GM11168 (cell line): ENCODE results near the gene FBXL7.

ENCODE experiments used
- in situ Hi-C: fragments of 300-500 bp; cut with MboI; formaldehyde crosslinking; loops from one replicate; pipeline ENCODE4 v1.12.0; 2022; ENCODE audit warnings: low sequenced_read_pairs; ENCODE audit not compliant: unreplicated experiment

Gene FBXL7

DNA sequence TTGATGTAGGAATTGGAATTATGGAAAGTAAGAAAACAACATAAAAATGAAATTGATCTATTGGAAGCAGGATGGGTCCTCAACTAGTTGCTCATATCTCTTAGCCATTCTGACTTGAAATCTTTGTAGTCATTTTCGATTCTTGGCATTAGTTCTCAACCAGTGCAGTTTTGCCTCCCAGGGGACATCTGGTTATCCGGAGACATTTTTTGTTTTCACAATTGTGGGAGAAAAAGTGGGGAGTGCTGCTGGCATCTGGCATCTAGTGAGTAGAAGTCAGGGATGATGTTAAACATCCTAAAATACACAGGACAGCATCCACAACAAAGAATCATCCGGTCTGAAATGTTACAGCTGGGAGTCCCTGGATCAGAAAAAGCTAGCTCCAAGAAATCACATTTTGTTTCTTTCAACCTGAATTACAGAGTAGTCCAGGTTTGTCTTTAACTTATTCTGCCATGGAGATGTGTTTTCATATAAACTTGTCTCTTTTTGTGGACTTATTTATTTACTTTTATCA lies 74.9 kb downstream of the FBXL7 start:
- in situ Hi-C loops = no loop called here

DNA sequence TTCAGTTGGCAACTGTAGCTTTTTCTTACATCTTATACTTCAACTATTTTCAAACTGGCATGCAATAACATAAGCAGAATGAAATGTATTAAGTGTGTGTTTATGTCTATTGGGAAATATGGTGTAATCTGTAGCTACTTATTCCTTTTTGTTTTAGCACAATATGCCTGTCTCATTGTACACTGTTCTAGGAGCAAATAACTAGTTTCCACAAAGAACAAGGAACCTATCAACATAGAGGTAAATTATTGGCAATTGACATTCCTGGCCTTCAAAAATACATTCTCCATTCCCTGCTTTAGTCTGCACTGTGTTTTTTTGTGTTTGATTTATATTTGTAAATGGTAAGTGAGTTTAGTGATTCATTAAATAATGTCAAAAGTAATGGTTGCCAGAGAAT lies 75.7 kb downstream of the FBXL7 start:
- in situ Hi-C loops = no loop called here

DNA sequence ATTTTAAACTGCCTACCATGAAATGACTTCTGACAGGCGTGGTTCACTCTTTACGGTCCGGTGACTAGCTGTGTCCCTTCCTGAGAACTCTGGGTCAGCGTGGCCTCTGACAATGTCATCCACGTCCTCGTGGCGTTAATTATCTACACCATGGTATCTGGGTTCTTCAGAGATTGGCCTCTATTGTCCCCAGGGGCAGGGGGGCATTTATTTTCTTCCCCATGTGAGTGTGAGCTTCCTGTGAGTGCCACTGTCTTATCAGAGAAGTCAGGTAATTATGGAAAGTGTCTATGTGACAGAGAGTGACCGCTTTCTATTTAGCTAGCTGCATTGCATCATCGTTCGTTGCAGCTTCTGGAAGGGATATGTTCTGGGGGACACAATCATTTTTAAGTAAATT lies 77.2 kb downstream of the FBXL7 start:
- in situ Hi-C loops = no loop called here

DNA sequence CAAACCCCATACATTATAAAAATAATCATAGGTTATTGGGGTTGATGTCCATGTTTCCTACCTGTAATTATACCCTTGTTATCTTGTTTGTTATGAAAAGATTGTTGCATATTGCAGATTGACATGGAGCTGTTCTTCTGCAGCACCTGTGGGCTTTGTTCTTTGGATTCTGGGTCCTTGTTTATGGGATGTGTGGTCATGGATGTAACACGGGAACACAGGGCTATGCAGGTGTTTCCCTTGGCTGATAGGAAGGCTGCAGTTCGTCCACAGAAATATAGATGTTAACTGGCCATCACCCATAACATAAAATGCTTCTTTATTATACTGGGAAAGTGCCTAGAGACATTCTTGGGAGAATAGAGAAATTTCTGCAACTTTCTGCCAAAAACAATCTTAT lies 77.9 kb downstream of the FBXL7 start:
- in situ Hi-C loops = no loop called here

DNA sequence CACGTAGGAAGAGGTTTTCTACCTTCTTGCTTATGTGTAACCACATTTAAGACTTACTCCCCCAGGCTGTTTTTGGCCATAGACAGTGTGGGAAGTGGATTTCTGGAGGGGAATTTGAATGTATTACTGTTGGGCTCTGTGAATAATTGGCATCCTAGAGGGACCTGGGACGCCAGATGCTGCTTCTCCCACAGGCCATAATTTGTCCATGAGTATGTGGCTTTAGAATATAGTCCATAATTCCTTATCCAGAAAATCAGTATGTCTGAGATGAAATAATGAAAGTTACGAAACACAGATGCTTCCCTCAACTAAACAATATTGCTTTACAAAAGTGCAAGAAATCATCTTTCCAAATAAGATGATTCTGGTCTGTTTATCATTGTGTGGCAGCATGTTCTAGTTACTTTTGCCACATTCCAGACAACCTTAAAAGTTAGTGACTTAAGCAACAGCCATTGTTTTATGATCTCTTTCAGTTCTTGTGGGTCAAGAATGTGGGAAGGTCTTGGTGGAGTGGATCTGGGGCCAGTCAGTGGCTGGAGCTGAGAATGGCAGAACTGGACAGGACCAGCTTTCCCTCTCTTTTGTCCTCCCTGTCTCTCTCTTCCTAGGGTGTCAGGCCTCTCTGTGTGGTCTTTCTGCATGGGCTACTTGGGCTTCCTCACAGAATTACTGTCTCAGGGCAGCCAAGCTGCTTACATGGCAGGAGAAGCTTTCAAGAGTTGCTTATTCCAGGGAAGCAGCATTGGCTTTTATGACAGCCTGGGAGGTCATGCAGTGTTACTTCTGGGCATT lies 79.4 kb downstream of the FBXL7 start:
- in situ Hi-C loops = no loop called here

DNA sequence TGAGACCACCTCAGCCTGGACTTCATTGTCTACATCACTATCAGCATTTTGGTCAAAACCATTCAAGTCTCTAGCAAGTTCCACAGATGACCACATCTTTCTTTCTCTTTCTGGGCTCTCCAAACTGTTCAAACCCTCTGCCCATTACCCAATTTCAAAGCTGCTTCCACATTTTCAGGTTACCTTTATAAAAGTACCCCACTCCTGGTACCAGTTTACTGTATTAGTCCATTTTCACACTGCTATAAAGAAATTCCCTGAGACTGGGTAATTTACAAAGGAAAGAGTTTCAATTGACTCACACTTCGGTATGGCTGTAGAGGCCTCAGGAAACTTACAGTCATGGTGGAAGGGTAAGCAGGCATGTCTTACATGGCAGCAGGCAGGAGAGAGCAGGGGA lies 84.5 kb downstream of the FBXL7 start:
- in situ Hi-C loops = no loop called here

DNA sequence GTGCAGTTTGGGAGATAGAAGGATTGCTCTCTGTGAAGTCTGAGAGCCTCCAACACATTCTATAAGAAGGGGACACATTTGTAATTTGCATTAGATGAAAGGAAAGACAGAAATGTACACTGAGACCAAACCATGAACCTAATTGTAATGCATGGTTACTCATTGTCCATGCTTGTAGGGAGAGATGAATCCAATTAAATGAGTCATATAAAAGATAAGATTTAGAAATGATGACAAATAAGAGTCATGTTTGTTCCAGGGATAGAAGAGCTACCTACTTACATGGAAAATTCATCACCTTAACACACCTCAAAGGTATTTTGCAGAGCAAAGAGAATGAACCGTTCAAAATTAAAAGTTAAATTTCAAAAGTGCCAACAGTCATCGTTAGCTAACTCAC lies 85.1 kb downstream of the FBXL7 start:
- in situ Hi-C loops = no loop called here

DNA sequence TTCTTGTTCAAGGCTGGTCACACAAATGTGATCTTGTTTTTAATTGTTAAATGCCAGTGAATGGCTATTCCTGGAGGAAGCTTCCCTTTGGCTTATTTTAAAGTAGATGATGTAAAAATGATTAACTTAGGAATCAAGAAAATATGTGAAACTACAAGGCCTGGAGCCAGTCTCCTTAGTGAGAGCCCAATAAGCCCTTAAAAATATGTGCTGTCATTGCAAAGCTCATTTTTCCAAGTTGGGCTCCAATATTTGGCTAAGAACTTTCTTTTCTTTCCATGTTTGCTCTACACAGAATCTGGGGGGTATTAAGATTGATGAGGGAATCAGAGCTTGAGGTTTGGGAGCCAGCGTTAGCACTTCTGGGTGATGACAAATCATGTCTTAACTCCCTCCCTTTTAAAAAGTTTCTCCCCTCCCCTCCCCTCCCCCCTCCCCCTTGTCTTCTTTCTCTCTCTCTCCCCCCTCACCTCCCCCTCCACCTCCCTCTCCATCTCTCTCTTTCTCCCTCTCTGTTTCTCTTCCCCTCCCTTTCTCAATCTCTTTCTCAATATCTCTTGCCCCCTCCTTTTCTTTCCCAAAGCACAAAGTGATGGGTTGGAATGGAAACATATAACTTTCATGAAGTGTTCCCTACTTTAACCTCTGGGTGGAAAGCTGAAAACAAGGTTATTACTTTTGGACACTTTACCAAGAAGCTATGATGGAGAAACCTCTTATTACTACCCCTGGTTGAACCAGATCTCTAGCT lies 86.0 kb downstream of the FBXL7 start:
- in situ Hi-C loops = no loop called here

DNA sequence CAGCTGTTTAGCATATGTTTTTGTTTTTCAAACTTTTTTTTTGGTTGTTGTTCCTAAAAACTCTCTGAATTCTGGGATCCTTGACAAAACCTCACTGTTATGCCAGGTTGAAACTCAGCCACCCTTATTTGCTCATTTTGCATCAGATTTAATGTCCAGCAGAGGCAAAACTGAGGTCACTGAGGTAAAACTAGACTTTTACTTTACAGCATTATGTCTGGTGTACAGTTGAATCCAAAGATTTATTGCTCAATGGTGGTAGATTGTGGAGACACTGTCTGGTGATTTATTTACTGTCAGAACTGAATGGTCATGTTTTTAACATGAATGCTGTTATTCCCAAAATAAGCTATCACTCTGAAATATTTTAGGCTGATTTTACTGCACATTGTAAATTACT lies 87.9 kb downstream of the FBXL7 start:
- in situ Hi-C loops = no loop called here

DNA sequence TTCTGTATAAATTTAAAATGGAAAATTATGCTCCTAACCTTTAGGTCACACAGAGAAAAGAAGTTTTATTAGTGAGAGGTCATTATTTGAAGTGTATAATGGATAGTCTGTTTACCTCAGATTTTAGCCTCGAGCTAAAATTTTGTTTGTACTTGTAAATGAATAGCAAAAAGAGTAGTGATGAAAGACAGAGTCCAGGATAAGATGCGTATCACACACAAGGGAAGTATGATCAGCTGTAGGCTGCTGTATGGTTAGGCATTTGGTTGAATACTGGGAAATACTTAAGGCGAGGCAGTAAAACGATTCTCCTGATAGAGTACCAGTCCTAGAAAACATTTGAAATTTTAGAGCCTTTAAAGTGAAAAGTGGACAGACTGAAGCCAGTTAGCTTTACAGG lies 92.7 kb downstream of the FBXL7 start:
- in situ Hi-C loops = no loop called here

DNA sequence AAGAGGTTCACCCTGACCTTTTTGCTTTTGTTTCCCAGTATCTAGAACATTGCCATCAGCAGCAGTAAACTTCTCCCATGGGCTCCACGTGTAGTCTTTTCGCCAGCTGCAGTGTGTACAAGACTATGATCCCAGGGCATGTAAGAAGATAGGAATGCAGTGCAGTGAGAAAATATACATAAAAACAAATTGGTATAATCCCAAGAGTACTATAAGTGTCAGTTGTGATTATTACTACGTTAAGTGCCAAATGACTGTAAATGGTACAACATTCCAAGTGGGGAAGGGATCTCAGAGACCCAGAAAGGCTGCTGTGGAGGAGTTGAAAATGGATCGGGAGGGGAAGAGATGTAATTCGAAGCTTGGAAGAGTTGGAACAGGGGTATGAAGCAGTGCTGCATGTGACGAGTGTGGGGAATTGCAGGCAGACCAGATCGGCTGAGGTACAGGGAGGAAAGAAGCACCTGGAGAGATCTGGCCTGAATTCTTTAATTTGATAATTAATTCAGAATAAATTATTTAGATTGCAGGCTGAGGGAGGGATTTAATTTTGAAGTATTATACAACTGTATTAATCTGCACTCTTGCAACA lies 95.1 kb downstream of the FBXL7 start:
- in situ Hi-C loops = no loop called here

DNA sequence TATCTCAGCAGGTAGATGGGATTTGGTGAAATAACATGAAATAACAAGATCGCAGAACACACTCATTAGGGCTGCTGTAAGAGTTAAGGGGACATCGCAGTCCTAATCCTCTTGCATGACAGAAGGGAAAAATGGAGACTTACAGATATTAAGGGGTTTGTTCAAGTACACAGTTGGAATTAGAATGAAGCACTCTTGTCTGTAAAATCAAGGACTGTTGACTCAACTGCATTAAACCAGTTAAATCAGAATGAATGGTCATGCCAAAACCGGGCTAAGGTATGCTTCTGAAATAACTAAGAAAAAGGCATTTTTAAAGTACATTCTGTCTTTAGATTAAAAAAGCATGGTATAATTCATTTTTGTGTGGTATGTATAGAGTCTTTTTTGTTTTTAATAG lies 95.9 kb downstream of the FBXL7 start:
- in situ Hi-C loops = no loop called here

DNA sequence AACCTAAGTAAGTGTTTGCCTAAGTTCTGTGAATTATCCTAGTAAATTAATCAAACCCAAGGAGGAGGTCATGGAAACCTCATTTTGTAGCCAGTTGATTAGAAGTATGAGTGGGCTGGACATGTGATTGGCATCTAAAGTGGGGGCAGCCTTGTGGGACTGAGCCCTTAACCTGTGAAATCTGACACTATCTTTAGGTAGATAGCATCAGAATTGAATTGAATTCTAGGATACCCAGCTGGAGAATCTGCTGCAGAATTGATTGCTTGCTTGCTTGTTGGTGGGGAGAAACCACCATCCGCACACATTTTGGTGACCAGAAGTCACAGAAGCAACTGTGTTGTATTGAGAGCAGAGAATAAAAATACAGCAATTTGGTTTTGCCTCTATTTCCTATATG lies 97.0 kb downstream of the FBXL7 start:
- in situ Hi-C loops = no loop called here

DNA sequence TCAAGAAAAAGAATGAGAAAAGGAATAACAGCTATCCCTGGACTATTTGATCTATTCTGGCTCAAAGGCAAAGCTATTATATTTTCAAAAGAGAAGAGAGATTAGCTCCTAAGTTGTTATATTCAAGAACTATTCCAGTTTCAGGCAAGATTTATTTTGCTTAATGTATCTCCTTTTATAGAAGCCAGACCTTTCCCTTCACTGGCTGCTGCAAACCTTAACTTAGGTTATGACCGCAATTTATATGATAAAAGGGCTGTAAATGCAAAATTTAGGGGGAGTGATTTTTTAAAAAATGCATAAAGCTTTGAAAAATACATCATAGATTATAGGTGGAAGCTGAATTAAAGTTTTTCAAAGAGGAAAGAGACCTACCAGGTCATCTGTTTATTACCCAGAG lies 97.8 kb downstream of the FBXL7 start:
- in situ Hi-C loops = no loop called here

DNA sequence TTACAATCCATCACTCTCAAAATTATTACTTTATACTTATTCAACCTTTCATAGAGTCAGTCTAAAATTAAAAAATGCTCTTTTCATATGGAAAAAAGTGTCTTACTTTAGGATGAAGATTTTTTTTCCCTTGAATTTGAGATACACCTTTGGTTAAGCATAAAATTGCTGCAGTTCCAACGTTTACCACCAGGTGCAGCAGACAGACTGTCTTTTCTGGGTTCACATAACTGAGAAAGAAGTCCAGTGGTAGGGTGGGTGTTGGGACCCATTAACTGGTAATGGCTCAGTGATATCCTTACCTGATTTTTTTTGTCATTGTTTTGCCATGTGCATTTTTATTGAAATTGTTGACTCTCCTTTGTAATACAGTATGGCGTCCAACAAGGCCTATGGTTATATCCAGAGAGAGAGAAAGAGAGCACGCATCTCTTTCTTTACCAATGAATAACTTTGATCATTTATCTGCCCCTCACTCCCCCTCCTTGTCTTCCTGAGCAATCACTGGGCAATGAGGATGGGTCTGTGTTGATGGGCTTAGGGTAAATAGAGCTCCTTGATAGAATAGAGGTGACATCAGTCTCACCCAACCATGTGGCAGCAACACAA lies 98.4 kb downstream of the FBXL7 start:
- in situ Hi-C loops = no loop called here

DNA sequence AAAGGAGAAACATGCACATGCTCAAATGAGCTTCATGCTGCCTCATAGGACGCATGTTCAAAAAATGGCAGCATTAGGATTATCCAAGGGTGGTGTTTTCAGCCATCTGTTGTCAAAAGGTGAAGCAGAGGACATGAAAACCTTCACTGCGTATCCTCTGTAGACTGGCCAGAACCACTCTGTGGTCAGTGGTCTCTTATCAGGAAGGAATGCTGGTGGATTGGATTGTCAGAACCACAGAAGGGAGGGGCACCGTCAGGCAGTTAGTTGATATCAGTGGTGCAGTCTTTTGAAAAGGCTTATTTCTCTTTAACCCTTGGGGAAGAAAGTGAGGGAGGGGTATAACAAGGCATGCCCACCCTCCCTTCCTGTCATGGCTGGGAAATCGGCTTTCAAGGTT lies 100.1 kb downstream of the FBXL7 start:
- in situ Hi-C loops = no loop called here

DNA sequence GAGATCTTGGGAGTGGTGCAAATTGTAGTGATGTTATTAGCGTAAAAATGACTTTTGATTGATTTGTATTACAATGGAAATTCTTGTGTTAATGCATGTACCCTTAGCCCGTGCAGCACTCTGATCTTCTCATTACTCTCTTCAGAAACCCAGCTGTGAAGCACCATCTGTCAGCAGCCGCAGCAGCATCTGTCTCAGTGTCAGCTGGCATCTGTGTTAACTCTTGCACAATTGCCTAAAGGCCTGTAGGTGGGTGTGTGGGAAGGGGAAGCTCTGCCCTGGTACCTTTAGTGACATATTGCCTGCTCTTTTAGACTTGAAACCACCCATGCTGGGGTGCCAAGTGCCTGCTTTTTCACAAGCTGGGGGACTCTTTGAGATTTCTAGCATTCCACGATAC lies 101.3 kb downstream of the FBXL7 start:
- in situ Hi-C loops = no loop called here

DNA sequence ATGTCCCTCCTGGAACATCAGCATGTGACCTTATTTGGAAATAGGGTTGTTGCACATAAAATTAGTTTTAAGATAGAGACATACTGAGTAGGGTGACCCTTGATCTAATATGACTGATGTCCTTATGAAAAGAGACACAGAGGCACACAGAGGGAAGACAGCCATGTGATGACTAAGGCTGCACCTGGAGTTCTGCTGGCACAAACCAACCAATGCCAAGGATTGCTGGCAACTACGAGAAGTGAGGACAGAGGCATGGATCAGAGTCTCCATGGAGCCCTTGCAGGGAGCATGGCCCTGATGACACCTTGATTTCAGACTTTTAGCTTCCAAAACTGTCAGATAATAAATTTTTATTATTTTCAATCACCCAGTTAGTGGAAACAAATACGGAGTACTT lies 101.9 kb downstream of the FBXL7 start:
- in situ Hi-C loops = no loop called here

DNA sequence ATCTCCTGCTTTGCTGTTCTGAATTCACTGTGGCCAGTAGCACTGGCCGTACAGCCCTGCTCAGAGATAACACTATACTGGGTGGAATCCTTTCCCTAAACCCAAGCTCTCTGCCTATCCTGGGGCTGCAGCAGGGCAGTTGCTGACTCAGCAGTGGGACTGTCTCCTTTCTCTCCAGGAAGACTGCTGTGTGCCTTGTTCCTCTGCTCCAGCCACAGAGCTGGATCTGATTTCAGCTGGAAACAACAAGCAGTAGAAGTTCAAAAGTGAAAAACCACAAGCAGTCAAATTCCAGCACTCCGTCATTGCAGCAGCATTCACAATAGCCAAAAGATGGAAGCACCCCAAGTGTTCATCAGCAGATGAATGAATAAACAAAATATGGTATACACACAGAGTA lies 105.0 kb downstream of the FBXL7 start:
- in situ Hi-C loops = no loop called here

DNA sequence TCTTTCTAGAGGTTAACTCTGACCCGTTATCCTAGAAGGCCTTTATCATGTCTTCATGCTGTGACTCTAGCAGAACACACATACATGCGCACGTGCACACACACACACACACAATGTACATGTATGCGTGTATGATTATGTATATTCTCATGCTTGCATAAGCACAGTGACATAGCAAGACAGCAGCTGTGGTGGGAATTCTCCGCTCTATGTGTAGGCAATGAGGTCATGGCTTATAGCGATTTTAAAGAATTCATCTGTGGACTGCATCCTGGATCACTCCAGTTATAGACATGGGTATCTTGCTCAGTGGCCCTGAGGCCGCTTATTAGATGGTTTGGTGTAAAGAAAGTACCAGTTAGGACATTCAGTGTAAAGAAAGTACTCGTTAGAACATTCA lies 106.2 kb downstream of the FBXL7 start:
- in situ Hi-C loops = no loop called here

DNA sequence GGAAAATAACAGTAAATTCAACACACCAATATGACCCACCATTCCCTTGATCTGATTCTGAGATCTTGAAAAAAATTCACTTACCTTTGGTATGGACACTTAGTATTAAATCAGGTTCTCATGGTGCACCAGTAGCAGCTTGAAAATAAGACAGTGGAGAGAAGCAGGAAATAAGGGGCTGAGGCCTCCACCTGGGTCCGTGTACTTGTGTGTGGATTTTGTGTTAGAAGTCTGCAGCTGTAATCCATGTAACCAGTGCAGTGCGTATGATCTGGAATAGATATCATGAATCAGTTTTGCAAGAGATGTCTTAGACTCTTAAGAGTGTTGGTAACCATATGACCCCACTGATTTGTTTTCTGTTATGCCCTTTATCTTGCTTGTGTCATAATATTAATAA lies 107.1 kb downstream of the FBXL7 start:
- in situ Hi-C loops = no loop called here
